NK-92 (cell line): ENCODE results near the gene DLST.
A peak's percentile ranks its signal among the peaks of the same experiment; 100 is the strongest.

ENCODE experiments used
- DNase-seq: peaks from one replicate; lab custom pipeline; 2025; ENCODE audit not compliant: unreplicated experiment; lab: John Stamatoyannopoulos, UW

DLST gene

GRCh38 chr14:74896400-74896799 is 14.7 kb downstream of the DLST start:
- DNase-seq, result no peak

GRCh38 chr14:74897642-74898041 is 15.9 kb downstream of the DLST start:
- no peak for DNase-seq

DNA sequence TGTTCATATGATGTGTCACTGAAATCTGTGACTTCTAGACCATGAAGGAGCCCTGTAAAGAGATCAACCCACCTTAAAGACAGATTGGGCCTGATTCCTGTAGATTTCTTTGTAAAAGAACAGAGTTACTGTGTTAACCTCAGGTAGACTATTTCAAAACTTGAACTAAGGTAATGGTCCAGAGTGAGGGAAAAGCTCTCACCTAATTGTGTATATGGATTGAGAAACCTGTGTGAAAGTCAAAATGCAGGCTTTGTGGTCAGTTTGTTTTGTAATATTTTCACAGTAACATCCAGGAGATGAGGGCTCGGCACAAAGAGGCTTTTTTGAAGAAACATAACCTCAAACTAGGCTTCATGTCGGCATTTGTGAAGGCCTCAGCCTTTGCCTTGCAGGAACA is 16.4 kb downstream of the DLST start:
- no peak for DNase-seq

GRCh38 chr14:74898694-74899093 is 17.0 kb downstream of the DLST start:
- DNase-seq, result no peak

GRCh38 chr14:74902941-74903705 is 21.4 kb downstream of the DLST start:
- no peak for DNase-seq

GRCh38 chr14:74904635-74905503 is 23.2 kb downstream of the DLST start:
- DNase-seq, result no peak

DNA sequence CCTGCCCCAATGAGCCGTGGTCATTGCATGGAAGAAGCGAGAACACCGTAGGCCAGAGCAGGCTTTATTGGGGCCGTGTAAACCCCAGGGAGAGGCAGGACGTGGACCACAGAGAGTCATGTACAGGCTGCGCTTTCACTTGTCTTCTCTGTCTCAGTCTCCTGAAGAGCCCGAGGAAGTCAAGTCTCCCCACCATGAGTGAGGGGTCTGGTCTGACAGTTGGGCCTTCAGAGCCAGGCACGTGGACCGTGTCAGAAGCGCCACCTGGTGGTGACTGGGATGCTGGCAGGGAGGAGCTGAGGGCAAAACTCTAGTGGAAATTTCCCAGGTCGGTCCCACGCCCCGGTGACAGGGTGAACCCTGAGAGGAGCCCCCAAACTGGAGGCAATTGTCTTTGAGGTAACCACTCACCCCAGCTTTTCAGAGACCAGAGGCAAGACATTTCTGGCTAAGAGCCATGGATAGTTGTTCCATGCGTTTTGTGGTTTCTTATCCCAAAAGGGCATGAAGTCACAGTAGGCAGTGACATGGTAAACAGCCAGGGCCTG is 24.0 kb downstream of the DLST start:
- peak; percentile 19 for DNase-seq

DNA sequence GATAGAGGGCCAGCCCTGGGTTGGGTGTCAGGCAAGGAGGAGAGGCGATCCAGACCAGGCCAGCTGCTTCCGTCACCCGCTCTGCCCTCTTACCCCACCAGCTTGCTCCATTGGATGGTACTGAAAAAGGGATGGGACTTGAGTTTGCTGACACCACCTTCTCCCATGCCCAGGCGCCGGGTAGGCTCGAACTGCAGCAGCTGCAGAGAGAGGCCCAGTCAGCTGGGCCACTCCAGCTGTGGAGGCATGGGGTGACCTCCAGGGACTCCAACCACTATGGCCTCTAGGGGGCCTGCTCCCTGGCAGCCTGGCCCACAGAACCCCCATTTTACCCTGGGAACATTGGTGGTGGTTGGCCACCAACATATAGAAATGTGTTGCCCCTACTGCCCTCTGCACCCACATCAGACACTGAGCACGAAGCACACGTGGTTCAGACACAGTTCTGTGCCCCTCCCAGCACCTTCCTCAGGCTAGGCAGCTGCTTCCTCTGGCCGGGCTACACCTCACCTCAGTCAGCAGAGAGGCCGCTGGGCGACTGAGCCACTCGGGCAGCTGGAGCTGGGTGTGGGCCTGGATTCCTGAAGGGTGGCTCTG is 25.3 kb downstream of the DLST start:
- DNase-seq, result no peak

- no peak for DNase-seq
Observed at GRCh38 chr14:74907744-74908143, 26.0 kb downstream of the DLST start.

GRCh38 chr14:74908861-74909341 is 27.2 kb downstream of the DLST start:
- DNase-seq, result no peak

GRCh38 chr14:74909501-74909900 is 27.8 kb downstream of the DLST start:
- DNase-seq, result no peak

DNA sequence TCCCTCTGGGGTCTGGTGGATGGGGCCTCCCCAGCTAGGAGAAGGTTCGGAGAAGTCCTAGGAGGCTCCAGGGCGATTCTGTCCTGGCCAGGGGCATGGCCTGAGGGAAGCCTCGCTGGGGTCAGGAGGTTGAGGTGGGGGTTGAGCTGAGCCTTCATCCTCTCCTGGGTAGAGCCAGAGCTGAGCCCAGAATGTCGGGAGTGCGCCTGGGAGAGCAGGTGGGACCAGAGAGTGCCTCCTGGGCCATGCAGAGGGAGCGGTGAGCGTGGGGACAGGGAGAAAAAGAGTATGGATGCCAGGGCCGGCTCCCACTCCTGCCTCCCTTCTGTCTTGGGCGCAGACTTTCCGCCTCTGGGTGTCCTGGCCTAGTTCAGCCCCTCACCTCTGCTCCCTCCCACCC is 28.2 kb downstream of the DLST start:
- no peak for DNase-seq

- DNase-seq, result no peak
Observed at GRCh38 chr14:74910556-74910955, 28.8 kb downstream of the DLST start.

DNA sequence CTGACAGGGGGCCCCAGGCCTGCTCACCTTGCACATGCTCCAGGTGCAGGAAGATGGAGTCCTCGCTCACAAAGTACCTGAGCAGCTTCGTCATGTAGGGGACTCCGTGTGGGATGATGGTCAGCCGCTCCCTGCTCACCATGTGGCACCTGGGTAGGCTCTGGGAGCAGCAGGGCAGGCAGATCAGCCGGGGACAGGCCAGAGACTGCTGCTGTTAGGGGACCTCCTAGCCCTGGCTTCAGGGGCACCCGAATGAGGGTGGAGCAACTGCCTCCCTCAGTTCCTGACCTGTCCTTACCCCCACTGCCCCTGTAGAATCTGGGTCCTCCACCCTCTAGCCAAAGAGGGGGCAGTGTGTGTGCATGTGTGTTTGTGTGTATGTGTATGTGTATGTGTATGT is 29.5 kb downstream of the DLST start:
- no peak for DNase-seq

DNA sequence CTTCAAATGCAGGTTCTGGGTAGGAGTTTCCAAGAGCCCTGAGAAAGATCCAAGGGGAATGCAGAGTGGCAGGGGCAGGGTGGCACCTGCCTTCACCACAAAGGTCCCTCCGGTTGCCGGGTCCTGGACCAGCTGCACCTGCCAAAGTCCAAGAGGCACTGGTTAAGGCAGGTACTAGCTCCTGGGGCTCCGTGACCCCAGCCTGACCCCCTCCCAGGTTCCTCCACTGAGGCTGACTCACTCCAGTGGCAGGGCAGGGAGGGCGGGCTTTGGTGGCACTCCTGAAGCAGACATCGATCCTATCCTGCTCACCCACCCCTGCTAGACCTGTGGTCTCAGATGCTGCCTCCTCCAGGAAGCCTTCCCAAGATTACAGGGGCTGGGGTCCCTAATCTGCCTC is 30.0 kb downstream of the DLST start:
- DNase-seq, result no peak

- no peak for DNase-seq
Observed at GRCh38 chr14:74912111-74912510, 30.4 kb downstream of the DLST start.

DNA sequence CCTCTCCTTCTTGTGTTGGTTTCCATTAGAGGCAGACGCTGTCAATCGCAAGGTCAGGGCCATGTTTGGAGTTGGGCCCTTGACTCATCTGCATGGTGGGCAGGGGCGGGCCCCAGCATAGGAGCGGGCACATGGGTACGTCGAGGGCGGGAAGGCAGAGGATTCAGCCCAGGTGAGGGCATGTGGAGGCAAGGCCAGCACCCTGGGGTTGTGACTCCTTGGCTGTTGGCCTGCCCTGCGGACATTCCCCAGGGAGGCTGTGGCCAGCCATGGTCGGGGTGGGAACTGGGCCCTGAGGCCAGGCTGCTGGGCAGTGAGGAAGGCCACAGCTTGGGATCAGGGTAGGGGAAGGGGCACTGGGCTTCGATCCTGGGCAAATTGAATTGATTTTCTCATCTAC is 31.1 kb downstream of the DLST start:
- DNase-seq, result no peak

DNA sequence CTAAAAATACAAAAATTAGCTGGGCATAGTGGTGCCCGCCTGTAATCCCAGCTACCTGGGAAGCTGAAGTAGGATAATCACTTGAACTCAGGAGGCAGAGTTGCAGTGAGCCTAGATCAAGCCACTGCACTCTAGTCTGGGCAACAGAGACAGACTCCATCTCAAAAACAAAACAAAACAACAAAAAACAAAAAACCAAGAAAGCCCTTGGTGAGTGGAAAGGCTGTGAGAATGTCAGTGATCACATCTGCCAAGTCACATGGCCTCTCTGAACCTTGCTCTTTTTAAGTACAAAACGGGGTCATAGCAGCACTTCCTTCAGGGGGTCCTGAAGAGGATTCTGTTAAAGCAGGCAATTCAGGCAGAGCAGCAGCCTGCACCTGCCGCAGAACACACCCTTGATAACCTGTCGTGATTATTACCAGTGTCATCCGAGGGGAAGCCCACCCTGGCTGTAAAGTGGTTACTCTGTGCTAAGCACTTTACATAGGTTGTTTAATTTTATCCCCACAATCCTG is 31.7 kb downstream of the DLST start:
- no peak for DNase-seq

DNA sequence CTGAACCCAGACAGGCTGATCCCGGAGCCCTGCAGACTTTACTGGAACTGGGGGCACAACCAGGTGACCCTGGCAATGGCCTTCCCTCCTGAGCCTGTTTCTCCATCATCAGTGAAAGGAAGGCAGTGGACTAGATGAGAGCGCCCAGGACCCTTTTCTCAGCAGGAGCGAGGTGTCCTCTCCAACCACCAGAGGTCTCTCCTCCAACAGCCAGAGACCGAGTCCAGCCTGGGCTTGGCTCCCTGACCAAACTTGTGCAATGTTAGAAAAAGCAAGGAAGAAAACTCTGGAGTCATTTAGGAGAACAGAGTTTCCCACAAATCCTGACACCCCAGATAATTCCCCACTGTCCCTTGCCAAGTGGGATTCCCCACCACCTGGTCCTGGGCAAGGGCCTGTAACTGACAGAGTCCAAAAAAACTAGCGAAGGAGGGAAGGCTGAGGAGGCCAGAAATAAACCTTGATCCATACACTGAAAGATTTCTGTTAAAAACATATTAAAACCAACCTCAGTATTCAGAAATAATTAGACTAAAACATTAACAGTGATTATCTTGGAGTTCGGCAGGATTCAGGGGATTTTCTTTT is 32.4 kb downstream of the DLST start:
- DNase-seq, result no peak

GRCh38 chr14:74915426-74915825 is 33.7 kb downstream of the DLST start:
- no peak for DNase-seq

DNA sequence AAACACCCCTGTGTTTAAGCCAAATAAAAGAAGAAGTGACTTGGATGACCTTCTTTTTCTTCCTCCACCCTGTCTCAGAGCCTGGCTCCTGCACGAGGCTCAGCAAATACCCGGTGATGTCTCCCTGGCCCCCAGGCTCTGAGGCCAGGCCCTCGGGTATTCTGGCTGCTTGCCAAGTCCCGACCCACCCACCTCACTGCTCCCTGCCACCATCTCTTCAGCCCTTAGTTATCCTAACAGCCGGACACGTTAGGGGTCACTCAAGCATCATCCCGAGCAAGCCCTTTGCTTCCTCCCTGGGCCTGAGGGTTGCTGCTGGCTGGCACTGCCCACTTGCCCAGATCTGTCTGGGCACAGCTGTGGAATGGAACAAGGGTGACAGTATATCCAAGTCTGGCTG is 34.1 kb downstream of the DLST start:
- no peak for DNase-seq
